GM18873 (cell line): ENCODE measurements around the gene DLX1.
"Not testable (repeated sequence)": the region's sequence is repeated elsewhere in the genome, so short reads cannot be mapped to it uniquely, and the experiment has no call there.

Experiments
- ATAC-seq: cut with Tn5 transposase; IDR thresholded peaks from one replicate; pipeline ENCODE4 v1.9.1; 2021; ENCODE audit warnings: mild to moderate bottlenecking, moderate library complexity, moderate number of reproducible peaks; ENCODE audit not compliant: unreplicated experiment, low FRiP score

DLX1 gene

GRCh38 chr2:172107690-172108586 is 22.6 kb downstream of the DLX1 start:
- ATAC-seq: no peak

GRCh38 chr2:172108587-172108930 is 23.3 kb downstream of the DLX1 start:
- no peak for ATAC-seq

GRCh38 chr2:172109256-172109987 is 24.1 kb downstream of the DLX1 start:
- ATAC-seq: no peak

GRCh38 chr2:172109988-172110811 is 24.9 kb downstream of the DLX1 start:
- no peak for ATAC-seq

- no peak for ATAC-seq
Observed at GRCh38 chr2:172113617-172114016, 28.3 kb downstream of the DLX1 start.

- ATAC-seq: not testable (repeated sequence)
Observed at GRCh38 chr2:172114176-172114575, 28.9 kb downstream of the DLX1 start.

GRCh38 chr2:172114579-172114978 is 29.3 kb downstream of the DLX1 start:
- ATAC-seq: no peak

- ATAC-seq: no peak
Observed at GRCh38 chr2:172116107-172116506, 30.8 kb downstream of the DLX1 start.

GRCh38 chr2:172119089-172119488 is 33.8 kb downstream of the DLX1 start:
- no peak for ATAC-seq

- no peak for ATAC-seq
Observed at GRCh38 chr2:172120118-172120517, 34.8 kb downstream of the DLX1 start.

- no peak for ATAC-seq
Observed at GRCh38 chr2:172128484-172128883, 43.2 kb downstream of the DLX1 start.

GRCh38 chr2:172129404-172129803 is 44.1 kb downstream of the DLX1 start:
- no peak for ATAC-seq

- ATAC-seq: no peak
Observed at GRCh38 chr2:172131713-172132555, 46.6 kb downstream of the DLX1 start.

- no peak for ATAC-seq
Observed at GRCh38 chr2:172134270-172134669, 49.0 kb downstream of the DLX1 start.

- no peak for ATAC-seq
Observed at GRCh38 chr2:172135446-172135845, 50.1 kb downstream of the DLX1 start.

- ATAC-seq: no peak
Observed at GRCh38 chr2:172137109-172137508, 51.8 kb downstream of the DLX1 start.

GRCh38 chr2:172137943-172138342 is 52.6 kb downstream of the DLX1 start:
- no peak for ATAC-seq

GRCh38 chr2:172138727-172139126 is 53.4 kb downstream of the DLX1 start:
- ATAC-seq: not testable (repeated sequence)
